SK-N-SH treated with all-trans-retinoic acid at 6 μM for 48 hours (cell line): ENCODE data around the gene GPRIN2.

Experiments
- ATAC-seq: fragments of 200-7000 bp; cut with Tn5 transposase; 3 replicates; pipeline ENCODE4 v1.9.1; 2020; ENCODE audit warnings: mild to moderate bottlenecking, moderate library complexity
- ARNTL ChIP-seq: fragments of 450-650 bp; formaldehyde crosslinking; IDR thresholded peaks from 2 replicates; pipeline ENCODE4 v1.5.0; 2020; ENCODE audit warnings: low read depth, mild to moderate bottlenecking, moderate library complexity, borderline replicate concordance
- CSDC2 ChIP-seq: fragments of 250-450 bp; sonication (Bioruptor Pico); IDR thresholded peaks from 2 replicates; pipeline ENCODE4 v1.5.0; 2020; ENCODE audit warnings: mild to moderate bottlenecking, moderate library complexity
- ESRRG ChIP-seq: fragments of 250-450 bp; sonication (Bioruptor Pico); IDR thresholded peaks from 2 replicates; pipeline ENCODE4 v1.6.1; 2021; ENCODE audit warnings: mild to moderate bottlenecking
- GLIS3 ChIP-seq: fragments of 250-450 bp; sonication (Bioruptor Pico); IDR thresholded peaks from 2 replicates; pipeline ENCODE4 v1.5.0; 2020; ENCODE audit warnings: mild to moderate bottlenecking, moderate library complexity
- ISL1 ChIP-seq: fragments of 250-450 bp; sonication (Bioruptor Pico); IDR thresholded peaks from 2 replicates; pipeline ENCODE4 v2.1.2; 2022; ENCODE audit warnings: mild to moderate bottlenecking, moderate library complexity
- OSR1 ChIP-seq: fragments of 250-450 bp; sonication (Bioruptor Pico); IDR thresholded peaks from 2 replicates; pipeline ENCODE4 v1.8.0; 2022; ENCODE audit warnings: moderate library complexity, mild to moderate bottlenecking, inconsistent platforms
- PPARA ChIP-seq: fragments of 250-450 bp; sonication (Bioruptor Pico); IDR thresholded peaks from 2 replicates; pipeline ENCODE4 v1.5.0; 2020; ENCODE audit warnings: mild to moderate bottlenecking, borderline replicate concordance
- RARB ChIP-seq: fragments of 250-450 bp; sonication (Bioruptor Pico); IDR thresholded peaks from 2 replicates; pipeline ENCODE4 v1.8.0; 2021; ENCODE audit warnings: mild to moderate bottlenecking, moderate library complexity
- SNAI2 ChIP-seq: fragments of 250-450 bp; sonication (Bioruptor Pico); IDR thresholded peaks from 2 replicates; pipeline ENCODE4 v1.5.0; 2020; ENCODE audit warnings: mild to moderate bottlenecking, moderate library complexity
- TCF4 ChIP-seq: fragments of 250-450 bp; sonication (Bioruptor Pico); IDR thresholded peaks from 2 replicates; pipeline ENCODE4 v1.8.0; 2021; ENCODE audit warnings: mild to moderate bottlenecking, moderate library complexity, borderline replicate concordance
- TOX ChIP-seq: fragments of 250-450 bp; sonication (Bioruptor Pico); IDR thresholded peaks from 2 replicates; pipeline ENCODE4 v1.8.0; 2021; ENCODE audit warnings: mild to moderate bottlenecking, moderate library complexity, borderline replicate concordance
- ZC3H10 ChIP-seq: fragments of 250-450 bp; sonication (Bioruptor Pico); IDR thresholded peaks from 2 replicates; pipeline ENCODE4 v1.5.1; 2021; ENCODE audit warnings: mild to moderate bottlenecking, moderate library complexity
- ZFP3 ChIP-seq: fragments of 250-450 bp; sonication (Bioruptor Pico); IDR thresholded peaks from 2 replicates; pipeline ENCODE4 v1.5.0; 2020; ENCODE audit warnings: mild to moderate bottlenecking, moderate library complexity
- ZNF565 ChIP-seq: fragments of 450-650 bp; formaldehyde crosslinking; conservative IDR thresholded peaks from 2 replicates; pipeline ENCODE4 v1.5.0; 2020; ENCODE audit warnings: low read depth, mild to moderate bottlenecking, moderate library complexity
- ZNF70 ChIP-seq: fragments of 450-650 bp; formaldehyde crosslinking; IDR thresholded peaks from 2 replicates; pipeline ENCODE4 v1.5.0; 2020; ENCODE audit warnings: mild to moderate bottlenecking, moderate library complexity
- ZNF8 ChIP-seq: fragments of 450-650 bp; formaldehyde crosslinking; IDR thresholded peaks from 2 replicates; pipeline ENCODE4 v1.5.0; 2020; ENCODE audit warnings: mild to moderate bottlenecking, moderate library complexity
- TF ChIP-seq, protein P1 (sequence below): fragments of 250-450 bp; sonication (Bioruptor Pico); IDR thresholded peaks from 2 replicates; pipeline ENCODE4 v1.5.1; 2020; ENCODE audit warnings: low read depth, mild to moderate bottlenecking, moderate library complexity
- TF ChIP-seq, protein P2 (sequence below): fragments of 250-450 bp; sonication (Bioruptor Pico); IDR thresholded peaks from 2 replicates; pipeline ENCODE4 v1.8.0; 2021; ENCODE audit warnings: low read depth, mild to moderate bottlenecking, moderate library complexity, borderline replicate concordance
- TF ChIP-seq, protein P3 (sequence below): fragments of 250-450 bp; sonication (Bioruptor Pico); IDR thresholded peaks from 2 replicates; pipeline ENCODE4 v1.5.1; 2021; ENCODE audit warnings: mild to moderate bottlenecking, moderate library complexity
- TF ChIP-seq, protein P4 (sequence below): fragments of 250-450 bp; sonication (Bioruptor Pico); IDR thresholded peaks from 2 replicates; pipeline ENCODE4 v1.8.0; 2020; ENCODE audit warnings: mild to moderate bottlenecking, moderate library complexity, borderline replicate concordance

Gene GPRIN2

DNA sequence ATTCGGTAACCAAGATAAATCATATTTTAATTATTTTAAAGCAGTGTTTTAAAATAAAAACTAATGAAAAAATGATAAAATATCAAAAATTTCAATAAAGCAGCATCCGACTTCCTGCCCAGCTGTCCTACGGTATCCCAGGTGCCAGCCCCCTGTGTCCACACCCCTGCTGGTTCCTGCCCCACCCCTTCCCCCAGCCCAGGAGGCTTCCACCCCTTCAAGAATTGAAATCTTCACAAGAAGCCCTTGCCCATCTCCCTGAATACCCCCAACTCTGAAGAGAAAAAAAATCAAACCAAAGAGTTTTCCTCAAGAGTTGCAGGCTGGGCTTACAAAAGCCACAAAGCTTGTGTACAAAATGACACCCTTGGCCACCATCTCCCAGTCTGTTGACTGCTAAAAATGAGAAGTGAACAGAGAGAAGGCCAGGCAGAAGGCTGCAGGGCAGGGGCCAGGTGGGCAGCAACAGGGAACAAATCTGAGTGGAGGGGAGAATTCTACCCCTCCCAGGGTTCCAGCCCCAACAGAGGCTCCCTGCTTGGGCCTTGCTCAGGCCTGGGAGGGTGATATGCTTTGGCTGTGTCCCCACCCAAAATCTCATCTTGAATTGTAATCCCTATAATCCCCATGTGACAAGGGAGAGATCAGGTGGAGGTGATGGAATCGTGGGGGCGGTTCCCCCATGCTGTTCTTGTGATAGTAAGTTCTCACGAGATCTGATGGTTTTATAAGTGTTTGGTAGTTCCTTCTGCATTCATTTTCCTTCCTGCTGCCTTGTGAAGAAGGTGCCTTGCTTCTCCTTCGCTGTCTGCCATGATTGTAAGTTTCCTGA is 14.5 kb downstream of the GPRIN2 start:
- no peak for ATAC-seq

DNA sequence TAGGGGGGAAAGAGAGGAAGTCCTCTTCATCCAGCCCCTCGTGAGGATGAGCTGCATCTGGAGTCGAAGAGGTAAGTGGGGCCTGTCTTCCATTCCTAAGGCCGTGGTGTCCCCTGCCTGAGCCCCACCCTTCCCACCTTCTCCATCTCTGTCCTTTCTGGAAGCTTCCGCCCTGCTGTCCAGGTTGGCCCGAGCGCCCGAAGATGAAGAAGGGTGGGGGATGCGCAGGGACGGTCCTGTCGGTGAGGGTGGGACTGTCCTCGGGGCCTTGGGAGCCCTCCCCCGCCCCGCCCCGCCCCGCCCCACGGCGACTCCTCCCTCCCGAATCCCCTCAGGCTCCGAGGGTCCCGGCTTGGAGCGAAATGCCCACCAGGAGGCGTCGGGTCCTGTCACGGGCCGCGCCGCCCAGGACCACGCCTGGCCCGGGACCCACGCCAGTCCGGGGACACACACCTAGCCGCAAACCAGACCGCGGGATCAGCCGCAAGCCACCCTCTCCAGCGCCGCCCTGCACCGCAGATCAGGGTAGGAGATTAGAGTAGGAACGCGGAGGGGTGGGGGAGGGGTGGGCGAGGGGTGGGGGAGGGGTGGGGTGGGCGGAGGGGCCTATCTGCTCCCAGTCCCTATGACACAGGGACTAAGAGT is 15.3 kb downstream of the GPRIN2 start:
- ATAC-seq: no peak
- TF ChIP-seq PPARA (CRISPR knock-in tag) (no peak), ZC3H10 (no peak), TCF4 (CRISPR knock-in tag) (no peak), ZFP3 (CRISPR knock-in tag) (no peak), ESRRG (no peak), SNAI2 (CRISPR knock-in tag) (no peak), ZNF565 (CRISPR knock-in tag) (no peak), ISL1 (CRISPR knock-in tag) (no peak), TOX (CRISPR knock-in tag) (no peak), RARB (CRISPR knock-in tag) (no peak), CSDC2 (no peak)
- TF ChIP-seq, protein P1, sequence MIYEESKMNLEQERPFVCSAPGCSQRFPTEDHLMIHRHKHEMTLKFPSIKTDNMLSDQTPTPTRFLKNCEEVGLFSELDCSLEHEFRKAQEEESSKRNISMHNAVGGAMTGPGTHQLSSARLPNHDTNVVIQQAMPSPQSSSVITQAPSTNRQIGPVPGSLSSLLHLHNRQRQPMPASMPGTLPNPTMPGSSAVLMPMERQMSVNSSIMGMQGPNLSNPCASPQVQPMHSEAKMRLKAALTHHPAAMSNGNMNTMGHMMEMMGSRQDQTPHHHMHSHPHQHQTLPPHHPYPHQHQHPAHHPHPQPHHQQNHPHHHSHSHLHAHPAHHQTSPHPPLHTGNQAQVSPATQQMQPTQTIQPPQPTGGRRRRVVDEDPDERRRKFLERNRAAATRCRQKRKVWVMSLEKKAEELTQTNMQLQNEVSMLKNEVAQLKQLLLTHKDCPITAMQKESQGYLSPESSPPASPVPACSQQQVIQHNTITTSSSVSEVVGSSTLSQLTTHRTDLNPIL (CRISPR knock-in tag): no peak
- TF ChIP-seq, protein P2, sequence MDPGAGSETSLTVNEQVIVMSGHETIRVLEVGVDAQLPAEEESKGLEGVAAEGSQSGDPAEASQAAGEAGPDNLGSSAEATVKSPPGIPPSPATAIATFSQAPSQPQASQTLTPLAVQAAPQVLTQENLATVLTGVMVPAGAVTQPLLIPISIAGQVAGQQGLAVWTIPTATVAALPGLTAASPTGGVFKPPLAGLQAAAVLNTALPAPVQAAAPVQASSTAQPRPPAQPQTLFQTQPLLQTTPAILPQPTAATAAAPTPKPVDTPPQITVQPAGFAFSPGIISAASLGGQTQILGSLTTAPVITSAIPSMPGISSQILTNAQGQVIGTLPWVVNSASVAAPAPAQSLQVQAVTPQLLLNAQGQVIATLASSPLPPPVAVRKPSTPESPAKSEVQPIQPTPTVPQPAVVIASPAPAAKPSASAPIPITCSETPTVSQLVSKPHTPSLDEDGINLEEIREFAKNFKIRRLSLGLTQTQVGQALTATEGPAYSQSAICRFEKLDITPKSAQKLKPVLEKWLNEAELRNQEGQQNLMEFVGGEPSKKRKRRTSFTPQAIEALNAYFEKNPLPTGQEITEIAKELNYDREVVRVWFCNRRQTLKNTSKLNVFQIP (CRISPR knock-in tag): no peak
- TF ChIP-seq, protein P3, sequence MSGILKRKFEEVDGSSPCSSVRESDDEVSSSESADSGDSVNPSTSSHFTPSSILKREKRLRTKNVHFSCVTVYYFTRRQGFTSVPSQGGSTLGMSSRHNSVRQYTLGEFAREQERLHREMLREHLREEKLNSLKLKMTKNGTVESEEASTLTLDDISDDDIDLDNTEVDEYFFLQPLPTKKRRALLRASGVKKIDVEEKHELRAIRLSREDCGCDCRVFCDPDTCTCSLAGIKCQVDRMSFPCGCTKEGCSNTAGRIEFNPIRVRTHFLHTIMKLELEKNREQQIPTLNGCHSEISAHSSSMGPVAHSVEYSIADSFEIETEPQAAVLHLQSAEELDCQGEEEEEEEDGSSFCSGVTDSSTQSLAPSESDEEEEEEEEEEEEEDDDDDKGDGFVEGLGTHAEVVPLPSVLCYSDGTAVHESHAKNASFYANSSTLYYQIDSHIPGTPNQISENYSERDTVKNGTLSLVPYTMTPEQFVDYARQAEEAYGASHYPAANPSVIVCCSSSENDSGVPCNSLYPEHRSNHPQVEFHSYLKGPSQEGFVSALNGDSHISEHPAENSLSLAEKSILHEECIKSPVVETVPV: no peak

More for the DNA sequence above, 14.5 kb downstream of the GPRIN2 start:
- no peak for TF ChIP-seq TOX (CRISPR knock-in tag)
- TF ChIP-seq ARNTL (CRISPR knock-in tag): no peak
- TF ChIP-seq ZC3H10: no peak
- TF ChIP-seq ZNF70: no peak
- no peak for TF ChIP-seq ZNF8 (CRISPR knock-in tag)
- no peak for TF ChIP-seq GLIS3 (CRISPR knock-in tag)
- TF ChIP-seq, protein P3: no peak
- TF ChIP-seq CSDC2: no peak
- no peak for TF ChIP-seq ZFP3 (CRISPR knock-in tag)
- no peak for TF ChIP-seq OSR1 (CRISPR knock-in tag)

DNA sequence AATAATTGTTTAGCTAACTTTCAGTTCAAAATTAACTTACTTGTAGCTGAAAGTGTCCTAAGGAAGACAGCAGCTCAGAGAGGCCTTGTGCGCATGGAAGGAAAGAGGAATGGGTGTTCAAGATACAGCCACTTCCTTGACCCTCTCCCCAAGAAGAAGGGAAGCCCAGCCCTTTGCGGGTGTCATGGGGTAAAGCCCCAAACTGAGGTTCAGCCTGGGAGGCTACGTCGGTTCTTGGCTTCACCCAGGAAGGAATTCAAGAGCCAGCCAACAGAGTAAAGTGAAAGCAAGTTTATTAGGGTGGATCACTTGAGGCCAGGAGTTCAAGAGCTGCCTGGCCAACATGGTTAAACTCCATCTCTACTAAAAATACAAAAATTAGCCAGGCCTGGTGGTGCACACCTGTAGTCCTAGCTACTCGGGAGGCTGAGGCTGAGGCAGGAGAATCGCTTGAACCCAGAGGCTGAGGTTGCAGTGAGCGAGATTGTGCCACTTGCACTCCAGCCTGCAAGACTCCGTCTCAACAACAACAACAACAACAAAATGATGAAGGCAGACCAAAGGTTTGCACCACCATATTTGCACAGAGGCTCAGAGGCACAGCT is 15.9 kb downstream of the GPRIN2 start:
- TF ChIP-seq, protein P1 (CRISPR knock-in tag): no peak
- TF ChIP-seq, protein P3: no peak
- TF ChIP-seq ZC3H10: no peak
- TF ChIP-seq, protein P2 (CRISPR knock-in tag): no peak
- TF ChIP-seq, protein P4, sequence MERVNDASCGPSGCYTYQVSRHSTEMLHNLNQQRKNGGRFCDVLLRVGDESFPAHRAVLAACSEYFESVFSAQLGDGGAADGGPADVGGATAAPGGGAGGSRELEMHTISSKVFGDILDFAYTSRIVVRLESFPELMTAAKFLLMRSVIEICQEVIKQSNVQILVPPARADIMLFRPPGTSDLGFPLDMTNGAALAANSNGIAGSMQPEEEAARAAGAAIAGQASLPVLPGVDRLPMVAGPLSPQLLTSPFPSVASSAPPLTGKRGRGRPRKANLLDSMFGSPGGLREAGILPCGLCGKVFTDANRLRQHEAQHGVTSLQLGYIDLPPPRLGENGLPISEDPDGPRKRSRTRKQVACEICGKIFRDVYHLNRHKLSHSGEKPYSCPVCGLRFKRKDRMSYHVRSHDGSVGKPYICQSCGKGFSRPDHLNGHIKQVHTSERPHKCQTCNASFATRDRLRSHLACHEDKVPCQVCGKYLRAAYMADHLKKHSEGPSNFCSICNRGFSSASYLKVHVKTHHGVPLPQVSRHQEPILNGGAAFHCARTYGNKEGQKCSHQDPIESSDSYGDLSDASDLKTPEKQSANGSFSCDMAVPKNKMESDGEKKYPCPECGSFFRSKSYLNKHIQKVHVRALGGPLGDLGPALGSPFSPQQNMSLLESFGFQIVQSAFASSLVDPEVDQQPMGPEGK (CRISPR knock-in tag): no peak
- TF ChIP-seq SNAI2 (CRISPR knock-in tag): no peak
- TF ChIP-seq ZFP3 (CRISPR knock-in tag): no peak
- no peak for TF ChIP-seq ESRRG
- TF ChIP-seq RARB (CRISPR knock-in tag): no peak
- TF ChIP-seq ZNF70: no peak
- no peak for TF ChIP-seq TCF4 (CRISPR knock-in tag)
- no peak for ATAC-seq
